Measurements from ENCODE around the gene CPOX. TPM values are rescaled to one million over a fixed set of nuclear protein-coding genes. Genes with fewer than 3 reads are reported as not detected.
"Not testable (repeated sequence)": the region's sequence is repeated elsewhere in the genome, so short reads cannot be mapped to it uniquely, and the experiment has no call there.

CPOX gene
- total RNA-seq, 1 donor from 2014 or later, result 18.2 TPM

DNA sequence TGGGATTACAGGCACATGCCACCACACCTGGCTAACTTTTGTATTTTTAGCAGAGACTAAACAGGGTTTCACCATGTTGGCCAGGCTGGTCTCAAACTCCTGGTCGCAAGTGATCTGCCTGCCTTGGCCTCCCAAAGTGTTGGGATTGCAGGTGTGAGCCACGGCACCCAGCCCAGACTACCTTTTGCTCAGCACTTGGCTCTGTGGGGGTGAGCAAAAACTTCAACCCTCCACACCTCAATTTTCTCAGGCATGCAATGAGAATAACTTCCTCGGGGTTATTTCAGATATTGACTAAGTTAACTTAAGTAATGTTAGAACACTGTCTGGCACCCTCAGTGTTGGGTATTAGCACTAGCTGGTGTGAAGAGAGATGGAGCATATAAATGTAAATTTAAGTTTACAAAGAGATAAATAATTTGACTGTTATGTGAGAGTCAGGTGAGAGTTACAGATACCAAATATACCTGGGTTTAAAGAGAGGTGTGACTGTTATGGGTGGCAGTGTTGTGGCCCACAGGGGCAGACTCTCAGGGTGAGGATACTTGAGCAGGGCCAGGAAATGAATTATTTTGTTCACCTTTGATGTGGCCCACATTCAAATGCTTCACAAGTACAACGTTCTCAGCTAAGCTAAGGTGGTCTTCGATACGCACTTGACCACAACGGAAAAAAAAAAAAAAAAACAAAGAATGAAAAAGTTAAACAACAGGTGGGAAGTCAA, 29.0 kb downstream of the CPOX start:
- DNase-seq (ENCODE audit: low read depth), result no peak

- peak; percentile 15 for DNase-seq (ENCODE audit: low read depth)
These were observed 29.6 kb downstream of the CPOX start for GRCh38 chr3:98563661-98564281.

DNA sequence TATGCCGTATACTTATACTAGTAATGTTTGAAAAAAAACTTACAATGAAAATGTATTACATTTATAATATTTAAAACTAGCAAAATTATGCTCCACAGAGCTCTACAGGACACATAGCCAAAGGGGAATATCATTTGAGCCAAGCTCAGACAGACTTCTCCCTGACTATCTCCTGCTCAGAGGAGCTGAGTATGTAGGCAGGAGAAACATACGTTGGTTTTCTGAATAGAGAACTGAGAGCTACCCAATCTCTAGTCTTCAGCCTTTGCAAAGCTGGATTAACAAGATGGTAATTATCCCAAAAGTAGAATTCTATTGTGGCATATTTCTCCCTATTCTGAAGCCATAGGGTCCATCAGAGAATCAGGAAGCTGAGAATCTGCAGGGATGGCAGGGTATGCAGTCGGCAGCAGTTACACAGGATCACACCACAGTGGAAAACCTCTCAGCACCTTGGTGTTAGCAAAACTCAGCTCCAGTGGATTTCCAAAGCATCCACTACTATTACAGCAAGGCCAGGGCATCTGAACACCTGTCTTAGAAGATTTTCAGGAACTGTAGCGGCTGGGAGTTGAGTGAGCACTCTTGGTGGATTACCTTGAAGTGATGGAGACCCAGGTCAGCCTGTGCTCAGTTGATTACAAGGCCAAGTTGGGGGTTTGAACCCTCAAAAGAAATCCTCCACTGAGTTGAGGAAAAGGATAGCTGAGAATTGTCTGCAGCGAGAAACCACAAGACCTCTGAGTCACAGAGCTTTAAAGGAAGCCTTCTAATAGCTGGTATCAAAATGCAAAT, 31.5 kb downstream of the CPOX start:
- DNase-seq (ENCODE audit: low read depth), result no peak

DNA sequence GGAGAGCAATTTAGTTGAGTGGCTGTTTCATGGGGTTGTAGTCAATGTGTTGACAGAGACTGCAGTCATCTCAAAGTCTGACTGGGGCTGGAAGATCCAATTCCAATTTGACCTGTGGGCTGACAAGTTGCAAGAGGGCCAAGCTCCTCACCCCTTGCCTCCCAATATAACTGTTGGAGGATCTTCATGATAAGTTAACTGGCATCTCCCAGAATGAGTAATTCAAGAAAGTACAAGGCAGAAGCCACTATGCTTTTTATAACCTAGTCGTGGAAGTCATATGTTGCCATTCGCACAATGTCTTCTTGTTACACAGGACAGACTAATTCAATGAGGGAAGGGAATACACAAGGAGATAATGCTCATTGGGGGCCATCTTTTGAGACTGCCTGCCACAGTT, 32.5 kb downstream of the CPOX start:
- no peak for DNase-seq (ENCODE audit: low read depth)

DNA sequence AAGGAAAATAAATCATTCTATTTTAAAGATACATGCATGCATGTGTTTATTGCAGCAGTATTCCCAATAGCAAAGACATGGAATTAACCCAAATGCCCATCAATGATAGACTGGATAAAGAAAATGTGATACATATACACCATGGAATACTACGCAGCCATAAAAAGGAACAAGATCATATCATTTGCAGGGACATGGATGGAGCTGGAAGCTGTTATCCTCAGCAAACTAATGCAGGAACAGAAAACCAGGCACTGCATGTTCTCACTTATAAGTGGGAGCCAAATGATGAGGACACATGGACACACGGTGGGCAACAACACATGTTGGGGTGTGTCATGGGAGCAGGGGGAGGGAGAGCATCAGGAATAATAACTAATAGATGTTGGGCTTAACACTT, 33.6 kb downstream of the CPOX start:
- not testable (repeated sequence) for DNase-seq (ENCODE audit: low read depth)

GRCh38 chr3:98558100-98558827, 35.1 kb downstream of the CPOX start:
- DNase-seq (ENCODE audit: low read depth), result no peak

- no peak for DNase-seq (ENCODE audit: low read depth)
These were observed 35.9 kb downstream of the CPOX start for GRCh38 chr3:98557324-98558010.

GRCh38 chr3:98556164-98557130, 37.0 kb downstream of the CPOX start:
- no peak for DNase-seq (ENCODE audit: low read depth)

DNA sequence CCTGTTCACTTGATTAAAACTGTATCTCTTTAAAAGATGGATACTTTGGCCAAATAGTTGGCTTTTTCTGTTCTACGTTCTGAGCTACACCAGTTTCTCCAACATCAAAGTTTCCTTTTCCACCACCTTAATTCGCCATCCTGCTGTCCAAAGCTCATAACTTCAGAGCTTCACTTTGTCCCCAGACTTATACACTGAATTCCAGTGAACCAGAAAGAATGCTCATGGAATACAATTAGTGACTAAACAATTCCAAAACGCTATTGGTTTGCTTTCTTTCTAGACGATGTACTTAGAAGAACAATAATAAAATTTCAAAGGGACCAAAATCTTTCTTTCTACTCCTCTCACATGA, 38.4 kb downstream of the CPOX start:
- no peak for DNase-seq (ENCODE audit: low read depth)

DNA sequence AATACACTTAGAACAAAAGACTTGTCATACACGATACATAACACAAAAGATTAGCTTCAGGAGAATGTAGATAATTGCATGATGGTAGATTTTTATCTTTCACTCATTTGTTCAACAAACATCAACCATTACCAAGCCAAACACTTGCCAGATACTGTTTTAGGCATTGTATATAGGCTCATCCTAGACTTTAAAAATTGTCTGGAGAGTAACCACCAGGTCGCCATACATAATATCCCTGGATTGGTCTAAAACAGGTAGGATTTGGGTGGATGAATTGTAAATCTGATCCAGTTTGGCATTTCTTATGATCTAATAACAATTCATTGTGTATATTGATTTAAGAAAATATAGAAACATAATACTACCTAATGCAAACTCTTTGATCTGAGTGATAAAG, 38.8 kb downstream of the CPOX start:
- no peak for DNase-seq (ENCODE audit: low read depth)

GRCh38 chr3:98553753-98554152, 39.7 kb downstream of the CPOX start:
- no peak for DNase-seq (ENCODE audit: low read depth)

DNA sequence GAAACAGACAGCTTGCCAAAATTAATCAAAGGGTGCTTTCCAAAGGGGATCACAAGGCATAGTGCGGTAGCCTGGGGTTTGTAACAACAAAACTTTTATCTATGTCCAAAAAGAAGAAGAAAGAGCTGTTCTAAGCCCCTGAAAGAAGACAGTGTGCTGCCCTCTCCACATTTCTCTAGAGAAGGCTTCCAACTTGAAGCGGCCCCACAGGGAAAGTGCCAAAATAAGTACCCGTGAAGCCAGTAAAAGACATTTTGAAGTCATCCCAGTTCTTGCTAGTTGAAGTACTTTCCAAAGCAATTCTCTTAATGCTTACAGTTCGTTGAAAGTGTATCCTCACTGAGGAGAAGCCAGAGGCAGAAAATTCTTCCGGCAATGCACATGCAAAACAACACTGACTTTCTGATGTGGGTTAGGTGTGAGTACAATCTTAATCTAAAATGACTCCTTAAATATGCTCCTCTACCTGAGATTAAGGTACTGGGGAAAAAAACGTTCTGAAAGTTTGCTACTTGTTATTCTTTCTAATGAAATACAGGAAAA, 40.3 kb downstream of the CPOX start:
- DNase-seq (ENCODE audit: low read depth), result no peak

DNA sequence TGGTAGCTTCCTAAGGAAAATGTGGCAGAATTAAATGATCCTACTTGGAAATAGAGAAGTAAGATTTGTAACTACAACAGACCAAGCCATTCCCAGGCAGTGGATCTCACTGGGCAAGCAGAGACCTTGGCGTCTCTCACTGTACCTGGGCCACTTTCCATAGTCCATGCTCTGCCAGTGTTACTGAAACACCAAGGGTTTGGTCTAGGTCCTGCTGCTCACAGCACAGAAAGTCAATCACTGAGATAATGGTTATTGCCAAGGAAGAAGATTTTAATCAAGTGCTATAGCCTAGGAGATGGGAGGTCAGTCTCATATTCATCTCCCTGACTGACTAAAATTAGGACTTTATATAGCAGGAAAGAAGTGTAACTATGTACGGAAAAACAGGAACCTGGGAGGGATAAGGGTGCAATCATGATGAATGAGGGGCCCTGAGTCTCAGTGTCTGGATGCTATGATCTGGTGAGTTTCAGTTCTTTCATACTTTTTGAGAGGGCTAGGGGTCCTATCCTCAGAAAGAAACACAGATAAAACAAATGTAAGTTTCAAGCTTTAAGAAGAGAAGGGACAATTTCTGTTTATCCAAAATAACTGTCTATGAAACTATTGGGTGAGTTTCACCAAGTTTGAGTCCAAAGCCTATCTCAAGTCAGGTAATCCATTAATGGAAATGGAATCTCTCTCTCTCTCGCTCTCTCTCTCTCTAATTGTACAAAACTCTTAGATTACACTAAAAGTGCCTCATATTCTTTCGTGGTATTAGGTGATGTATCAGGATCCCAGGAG, 41.0 kb downstream of the CPOX start:
- no peak for DNase-seq (ENCODE audit: low read depth)

- DNase-seq (ENCODE audit: low read depth), result no peak
These were observed 41.7 kb downstream of the CPOX start for GRCh38 chr3:98551754-98552153.

DNA sequence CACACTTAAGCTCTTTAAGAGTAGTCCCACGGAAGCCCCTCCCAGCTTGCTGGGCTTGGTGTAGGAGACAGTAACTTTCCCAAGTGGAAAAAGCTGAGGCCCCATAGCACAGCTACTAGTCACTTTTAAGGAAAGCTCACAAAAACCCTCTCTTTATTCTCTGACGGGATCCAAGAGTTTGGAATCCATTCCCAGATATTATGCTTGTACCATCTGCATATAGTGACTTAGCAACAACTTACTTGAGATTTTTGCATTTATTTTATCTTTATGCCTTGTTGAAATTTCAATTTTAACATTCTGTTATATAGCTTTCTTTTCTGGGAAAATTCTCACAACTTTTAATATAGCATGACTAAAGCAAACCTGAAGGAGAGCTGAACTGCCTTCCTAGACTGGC, 42.2 kb downstream of the CPOX start:
- no peak for DNase-seq (ENCODE audit: low read depth)

DNA sequence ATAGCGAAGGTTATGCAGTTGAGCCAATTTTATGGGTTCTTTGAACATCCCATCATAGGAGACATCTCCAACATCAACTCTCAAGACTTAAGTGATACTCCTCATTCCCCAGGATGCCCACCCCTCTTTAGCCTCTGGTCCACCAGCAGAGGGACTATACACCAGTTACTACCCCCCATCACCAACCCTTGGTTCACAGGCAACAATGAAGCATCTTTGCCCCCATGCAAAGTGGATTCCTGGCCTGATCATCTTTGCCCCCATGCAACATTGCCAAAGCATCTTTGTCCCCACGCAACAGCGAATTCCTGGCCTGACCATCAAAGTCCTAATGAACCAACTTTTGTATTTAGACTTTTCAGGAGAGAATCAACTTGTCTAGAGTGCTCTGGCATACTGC, 42.6 kb downstream of the CPOX start:
- no peak for DNase-seq (ENCODE audit: low read depth)

DNA sequence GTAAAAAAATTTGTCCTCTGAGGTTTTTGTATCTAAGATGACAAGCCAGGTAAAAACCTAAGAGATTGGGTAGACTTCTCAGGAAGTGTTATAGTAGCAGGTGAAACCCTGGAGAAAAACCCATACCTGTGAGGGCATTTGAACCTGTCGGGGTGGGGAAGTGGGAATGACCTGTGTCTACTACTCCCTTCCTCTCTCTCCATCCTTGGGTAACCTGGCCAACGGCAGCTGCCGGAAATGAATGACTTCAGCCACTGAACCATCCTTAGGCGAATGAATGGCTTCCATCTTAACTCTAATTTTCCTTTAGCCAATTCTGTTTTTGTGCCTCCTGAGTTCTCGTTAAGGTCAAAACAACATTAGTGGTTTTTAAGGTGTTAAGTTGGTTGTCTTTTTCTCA, 44.9 kb downstream of the CPOX start:
- no peak for DNase-seq (ENCODE audit: low read depth)

DNA sequence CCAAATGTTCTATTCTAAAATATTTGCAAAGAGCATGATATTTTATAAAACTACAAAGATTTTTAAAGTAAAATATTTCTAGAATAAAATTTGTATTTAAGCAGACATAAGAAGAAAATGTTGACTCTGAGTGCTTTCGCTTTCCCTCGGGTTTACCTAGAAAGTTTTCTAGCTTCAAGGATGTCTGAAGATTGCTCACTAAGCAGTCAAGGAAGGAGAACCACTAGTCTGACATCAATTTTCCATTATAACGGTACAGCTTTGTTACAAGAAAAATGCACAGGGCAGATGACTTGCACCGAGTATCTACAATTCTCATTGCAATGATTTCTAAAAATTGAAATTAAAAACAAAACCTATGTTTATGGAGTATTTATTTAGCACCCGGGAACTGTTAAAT, 47.5 kb downstream of the CPOX start:
- no peak for DNase-seq (ENCODE audit: low read depth)

DNA sequence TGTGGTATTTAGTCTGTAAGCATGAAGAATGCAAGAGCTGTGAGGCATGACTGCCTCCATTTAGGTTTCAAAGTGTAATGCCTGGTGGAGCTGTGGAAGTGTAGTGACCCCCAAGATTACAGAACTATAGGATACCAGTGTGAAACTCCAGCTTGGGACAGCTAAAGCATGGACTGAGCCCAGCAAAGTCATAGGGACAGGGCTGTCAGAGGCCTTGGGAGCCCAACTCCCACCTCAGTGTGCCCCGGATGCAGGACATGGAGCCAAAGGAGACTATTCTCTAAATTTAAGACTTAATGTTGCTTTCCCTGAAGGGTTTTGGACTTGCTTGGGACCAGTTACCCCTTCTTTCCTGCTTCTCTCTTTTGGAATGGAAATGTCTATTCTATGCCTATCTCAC, 50.8 kb downstream of the CPOX start:
- no peak for DNase-seq (ENCODE audit: low read depth)
